Activated T-helper 2 cell treated with anti-CD3 and anti-CD28 coated beads, Interferon-gamma antibody, Interleukin-2, Interleukin-4, amounts not matched to agents 10 μg/mL and 5 μg/mL and 100 μg/mL, durations not matched to agents 14 hours and 24 hours and 36 hours (primary cell): ENCODE measurements around the gene CIROP. TPM values are rescaled to one million over a fixed set of nuclear protein-coding genes. Genes with fewer than 3 reads are reported as not detected.

Experiments
- DNase-seq: peaks from one replicate; pipeline ENCODE4 v3.0.0; 2021; ENCODE audit warnings: low spot score
- H3K27ac Mint-ChIP-seq: one replicate; pipeline ENCODE4 v1.8.0; 2021; ENCODE audit warnings: mixed read lengths
- H3K27me3 Mint-ChIP-seq: one replicate; pipeline ENCODE4 v1.8.0; 2021; ENCODE audit warnings: low read depth, mixed read lengths
- H3K36me3 Mint-ChIP-seq: one replicate; pipeline ENCODE4 v1.8.0; 2021; ENCODE audit warnings: low read depth, mixed read lengths
- H3K4me1 Mint-ChIP-seq: one replicate; pipeline ENCODE4 v1.8.0; 2021; ENCODE audit warnings: low read depth, mixed read lengths
- H3K4me3 Mint-ChIP-seq: one replicate; pipeline ENCODE4 v1.8.0; 2021; ENCODE audit warnings: low read depth, mild to moderate bottlenecking, moderate library complexity, mixed read lengths
- H3K9me3 Mint-ChIP-seq: one replicate; pipeline ENCODE4 v1.8.0; 2021; ENCODE audit warnings: mixed read lengths
- intact Hi-C: fragments of 100-400 bp; cut with micrococcal nuclease; formaldehyde crosslinking; loops from one replicate; pipeline ENCODE4 v1.15.1; 2023
- total RNA-seq: library from RNA; stranded (reverse); gene quantifications from 2 replicates; pipeline ENCODE4 v1.2.3, GENCODE V29; 2022

The CIROP gene
- total RNA-seq, 1 donor from 2014 or later, result not detected

DNA sequence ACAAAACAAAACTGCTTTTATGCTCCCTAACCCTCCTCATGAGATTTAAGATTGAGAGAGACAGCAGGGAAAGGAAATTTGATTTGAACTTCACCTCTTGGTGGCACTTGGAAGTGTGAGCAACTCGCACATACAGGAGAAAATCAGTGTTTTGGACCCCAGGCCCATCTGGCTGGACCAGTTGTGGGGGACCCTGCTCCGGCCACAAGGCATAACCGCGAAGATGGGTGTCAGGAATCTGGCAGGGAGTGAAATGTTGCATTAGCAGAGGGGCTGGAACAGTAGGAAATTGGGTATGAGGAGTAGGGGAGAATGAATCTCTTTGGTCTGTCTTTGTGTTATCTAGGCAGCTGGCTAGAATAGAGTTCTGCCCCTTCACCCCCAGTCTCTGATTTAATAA is 1.2 kb downstream of the CIROP start:
- peaks cover 12% of the 10 kb centered on the region for H3K36me3 Mint-ChIP-seq
- no peak overlapping the region for H3K4me3 Mint-ChIP-seq
- H3K4me1 Mint-ChIP-seq, result peaks cover 2% of the 10 kb centered on the region
- intact Hi-C loops, result no loop called here
- no peak for DNase-seq
- H3K27ac Mint-ChIP-seq, result no peak overlapping the region
- no peaks in the 10 kb centered on the region for H3K9me3 Mint-ChIP-seq
- H3K27me3 Mint-ChIP-seq, result no peaks in the 10 kb centered on the region

- intact Hi-C loops, result no loop called here
- H3K4me1 Mint-ChIP-seq, result peaks cover 2% of the 10 kb centered on the region
- no peak for DNase-seq
- no peak overlapping the region for H3K4me3 Mint-ChIP-seq
- no peaks in the 10 kb centered on the region for H3K27me3 Mint-ChIP-seq
- no peaks in the 10 kb centered on the region for H3K9me3 Mint-ChIP-seq
- peaks cover 18% of the 10 kb centered on the region for H3K36me3 Mint-ChIP-seq
- no peak overlapping the region for H3K27ac Mint-ChIP-seq
Measured at GRCh38 chr14:23102801-23103200, 2.0 kb downstream of the CIROP start.

DNA sequence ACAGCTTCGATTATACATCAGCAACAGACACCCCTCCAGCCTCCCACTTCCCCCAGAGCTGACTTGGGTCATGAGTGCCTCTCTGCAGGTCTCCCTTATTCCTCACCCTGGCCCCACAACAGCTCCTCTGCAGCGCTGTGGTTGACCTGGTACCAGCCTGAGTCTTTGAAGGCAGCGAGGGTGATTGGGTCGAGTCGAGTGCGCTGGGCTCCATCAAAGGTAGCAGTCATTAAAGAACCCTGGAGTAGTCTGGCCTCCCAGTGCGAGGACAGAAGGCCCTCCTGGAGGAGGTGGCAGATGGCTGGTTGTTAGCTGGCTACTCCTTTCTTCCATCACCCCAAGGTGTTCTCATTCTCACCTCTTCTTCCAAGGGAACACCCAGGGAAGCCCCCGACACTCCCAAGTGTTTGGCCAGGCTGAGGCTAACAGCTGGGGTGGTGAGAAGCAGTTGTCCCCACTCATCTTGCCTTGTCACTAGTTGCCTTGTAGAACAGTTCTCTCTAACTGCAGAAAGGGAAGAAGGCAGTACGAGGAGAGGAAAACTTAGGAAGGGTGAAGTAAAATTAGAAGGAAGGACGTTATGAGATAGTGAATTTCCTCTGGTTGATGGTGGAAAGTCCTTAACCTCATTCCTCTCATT is 2.7 kb downstream of the CIROP start:
- Mint-ChIP-seq H3K4me3 (no peak overlapping the region), H3K27me3 (no peaks in the 10 kb centered on the region), H3K9me3 (no peaks in the 10 kb centered on the region), H3K4me1 (peaks cover 9% of the 10 kb centered on the region), H3K27ac (no peak overlapping the region), H3K36me3 (peaks cover 25% of the 10 kb centered on the region)
- no peak for DNase-seq
- intact Hi-C loops, result no loop called here

- Mint-ChIP-seq H3K4me1 (peaks cover 16% of the 10 kb centered on the region), H3K27ac (no peak overlapping the region), H3K27me3 (no peaks in the 10 kb centered on the region), H3K36me3 (peaks cover 30% of the 10 kb centered on the region), H3K4me3 (no peak overlapping the region), H3K9me3 (no peaks in the 10 kb centered on the region)
- DNase-seq, result no peak
- intact Hi-C loops, result no loop called here
Measured at GRCh38 chr14:23101213-23101970, 3.4 kb downstream of the CIROP start.

- Mint-ChIP-seq H3K36me3 (peaks cover 30% of the 10 kb centered on the region), H3K27me3 (no peaks in the 10 kb centered on the region), H3K4me1 (peaks cover 16% of the 10 kb centered on the region), H3K4me3 (no peak overlapping the region), H3K9me3 (no peaks in the 10 kb centered on the region), H3K27ac (no peak overlapping the region)
- no peak for DNase-seq
- intact Hi-C loops, result no loop called here
Measured at GRCh38 chr14:23099212-23099861, 5.5 kb downstream of the CIROP start.

DNA sequence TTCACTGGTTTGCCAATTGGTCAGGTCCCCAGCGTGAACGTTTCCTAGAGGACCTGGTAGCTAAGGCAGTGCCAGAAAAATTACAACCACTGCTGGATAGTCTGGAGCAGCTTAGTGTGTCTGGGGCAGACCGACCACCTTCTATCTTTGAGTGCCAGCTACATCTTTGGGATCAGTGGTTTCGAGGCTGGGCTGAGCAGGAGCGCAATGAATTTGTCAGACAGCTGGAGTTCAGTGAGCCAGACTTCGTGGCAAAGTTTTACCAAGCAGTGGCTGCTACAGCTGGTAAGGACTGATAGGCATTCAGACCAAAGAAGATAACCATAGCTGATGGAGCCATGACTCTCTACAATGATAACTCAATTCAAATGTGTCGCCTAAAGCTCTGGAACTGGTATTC is 7.0 kb downstream of the CIROP start:
- peaks cover 38% of the 10 kb centered on the region for H3K36me3 Mint-ChIP-seq
- H3K27me3 Mint-ChIP-seq, result no peaks in the 10 kb centered on the region
- DNase-seq, result no peak
- H3K4me3 Mint-ChIP-seq, result no peak overlapping the region
- intact Hi-C loops, result no loop called here
- H3K9me3 Mint-ChIP-seq, result no peaks in the 10 kb centered on the region
- peaks cover 24% of the 10 kb centered on the region for H3K4me1 Mint-ChIP-seq
- H3K27ac Mint-ChIP-seq, result no peak overlapping the region

DNA sequence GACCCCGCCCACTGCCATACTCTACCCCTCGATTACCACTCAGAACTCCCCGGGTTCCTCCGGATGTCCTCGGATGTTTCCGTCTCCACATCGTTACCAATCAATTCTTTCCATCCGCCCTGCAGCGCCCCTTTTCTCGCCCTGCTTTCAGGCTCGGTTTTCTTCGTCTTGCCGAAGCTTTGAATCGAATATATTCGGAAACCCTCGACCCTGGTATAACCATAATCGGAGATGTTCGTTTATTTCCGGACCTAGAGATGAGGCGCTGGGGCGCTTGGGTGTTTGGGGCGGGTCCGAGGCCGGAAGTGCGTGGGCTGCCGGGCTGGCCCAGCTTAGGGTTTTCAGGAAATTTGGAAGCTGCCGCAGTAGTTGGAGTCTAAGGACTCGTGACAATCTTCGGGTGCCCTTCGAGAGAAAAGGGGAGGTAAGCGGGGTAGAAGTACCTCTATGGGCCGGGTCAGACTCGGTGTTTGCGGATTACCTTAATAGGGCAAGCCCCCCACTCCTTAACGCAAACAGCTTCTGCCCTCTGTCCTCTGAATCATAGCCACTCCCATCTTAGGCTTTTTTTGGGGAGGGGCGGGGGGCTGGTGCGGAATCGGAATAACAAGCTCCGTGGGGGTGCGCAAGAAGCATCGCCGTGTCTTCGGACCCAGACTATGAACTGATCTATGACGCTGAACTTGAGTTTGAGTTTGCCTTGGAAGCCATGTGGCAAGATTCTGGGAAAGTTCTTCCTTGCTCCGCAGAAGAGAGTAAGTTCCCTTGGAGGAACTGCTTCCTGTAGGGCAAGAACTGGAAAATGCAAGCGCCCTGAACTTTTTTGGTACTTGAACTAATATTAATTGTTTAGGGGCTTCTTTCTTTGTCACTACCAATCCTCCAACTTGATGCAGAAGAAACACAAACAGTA is 9.3 kb downstream of the CIROP start, which contains the start of gene C14orf119:
Gene C14orf119, plus strand, starts transcription at position 310 of the 913 bp plus-strand sequence. CDS start 2,154 bp downstream, outside the sequence.
- intact Hi-C loops, result loop anchor here (1.0 to 2.0 kb wide), 3 partner anchors 61 to 226 kb away; partner anchors contain the start of genes PABPN1 and PSMB5
- no peaks in the 10 kb centered on the region for H3K27me3 Mint-ChIP-seq
- no peak within 1 kb of the TSS for H3K27ac Mint-ChIP-seq
- H3K4me1 Mint-ChIP-seq, result peaks cover 33% of the 10 kb centered on the region
- peaks cover 56% of the 10 kb centered on the region for H3K36me3 Mint-ChIP-seq
- H3K9me3 Mint-ChIP-seq, result no peaks in the 10 kb centered on the region
- peak; percentile 99 for DNase-seq
- no peak within 1 kb of the TSS for H3K4me3 Mint-ChIP-seq

DNA sequence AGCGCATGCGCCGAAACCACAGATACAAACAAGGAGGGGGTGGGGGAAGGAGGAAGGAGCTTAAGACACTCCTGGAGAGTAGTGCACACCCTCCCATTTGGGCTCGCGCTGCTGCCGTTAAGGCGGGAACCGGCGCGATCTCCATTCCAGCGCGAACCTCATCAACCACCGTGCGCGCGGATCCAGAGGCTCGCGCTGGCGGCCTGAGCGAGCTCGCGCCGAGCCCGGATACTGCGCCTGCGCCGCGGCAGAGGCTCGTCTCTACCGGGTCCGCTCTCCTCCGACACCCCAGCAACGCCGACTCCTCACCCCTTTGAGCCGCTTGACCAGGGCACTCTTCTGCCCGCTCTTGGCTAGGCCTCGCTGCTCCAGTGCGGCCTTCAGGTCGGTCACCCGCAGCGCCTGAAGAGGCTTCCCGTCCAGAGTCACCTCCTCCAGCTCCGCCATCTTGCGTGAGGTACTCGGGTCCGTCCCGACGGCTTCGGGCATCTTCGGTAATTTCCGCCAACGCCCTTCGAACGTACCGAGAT is 10.1 kb downstream of the CIROP start, which contains the start of gene ACIN1:
Gene ACIN1, minus strand, starts transcription at position 471 of the 530 bp plus-strand sequence. Its CDS starts 24 bp downstream, at position 447.
- peaks cover 35% of the 10 kb centered on the region for H3K4me1 Mint-ChIP-seq
- H3K4me3 Mint-ChIP-seq, result no peak within 1 kb of the TSS
- no peaks in the 10 kb centered on the region for H3K9me3 Mint-ChIP-seq
- no peak within 1 kb of the TSS for H3K27ac Mint-ChIP-seq
- H3K27me3 Mint-ChIP-seq, result no peaks in the 10 kb centered on the region
- intact Hi-C loops, result loop anchor here (1.0 to 2.0 kb wide), 4 partner anchors 25 to 227 kb away; partner anchors contain the start of genes PABPN1 and PSMB5
- peaks cover 63% of the 10 kb centered on the region for H3K36me3 Mint-ChIP-seq
- no peak for DNase-seq

GRCh38 chr14:23093991-23094665 is 10.7 kb downstream of the CIROP start:
- H3K36me3 Mint-ChIP-seq, result peaks cover 63% of the 10 kb centered on the region
- intact Hi-C loops, result loop anchor here (1.0 to 2.0 kb wide), 3 partner anchors 25 to 207 kb away; partner anchors contain the start of gene PSMB5
- peaks cover 36% of the 10 kb centered on the region for H3K4me1 Mint-ChIP-seq
- no peaks in the 10 kb centered on the region for H3K9me3 Mint-ChIP-seq
- H3K27ac Mint-ChIP-seq, result no peak overlapping the region
- no peaks in the 10 kb centered on the region for H3K27me3 Mint-ChIP-seq
- H3K4me3 Mint-ChIP-seq, result no peak overlapping the region
- no peak for DNase-seq

DNA sequence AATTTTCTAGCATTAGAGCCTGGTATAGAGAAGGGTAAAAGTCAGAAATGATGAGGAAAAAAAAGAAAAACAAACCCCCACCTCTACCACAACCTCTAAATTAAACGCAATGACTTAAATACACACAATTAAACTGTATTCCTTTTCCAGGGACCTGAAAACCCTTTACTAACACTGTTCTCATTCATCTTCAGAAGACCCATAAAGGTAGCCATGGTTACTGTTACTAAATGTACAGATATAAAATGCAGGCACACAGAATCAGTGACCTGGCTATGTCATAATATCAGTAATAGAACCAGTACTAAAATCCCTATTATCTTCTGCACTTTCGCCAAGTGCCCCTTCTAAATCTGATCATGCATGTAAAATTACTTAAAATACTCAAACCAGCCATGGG is 11.3 kb downstream of the CIROP start:
- Mint-ChIP-seq H3K4me3 (no peak overlapping the region), H3K36me3 (peaks cover 59% of the 10 kb centered on the region), H3K27me3 (no peaks in the 10 kb centered on the region), H3K4me1 (peaks cover 36% of the 10 kb centered on the region), H3K27ac (no peak overlapping the region), H3K9me3 (no peaks in the 10 kb centered on the region)
- intact Hi-C loops, result no loop called here
- no peak for DNase-seq

- DNase-seq, result no peak
- H3K36me3 Mint-ChIP-seq, result peaks cover 59% of the 10 kb centered on the region
- no peaks in the 10 kb centered on the region for H3K27me3 Mint-ChIP-seq
- peaks cover 36% of the 10 kb centered on the region for H3K4me1 Mint-ChIP-seq
- peak overlapping the region; percentile 55 for H3K4me3 Mint-ChIP-seq
- H3K9me3 Mint-ChIP-seq, result no peaks in the 10 kb centered on the region
- intact Hi-C loops, result no loop called here
- peak overlapping the region; percentile 26 for H3K27ac Mint-ChIP-seq
Measured at GRCh38 chr14:23093104-23093503, 11.7 kb downstream of the CIROP start.
